Astrocyte (in vitro differentiated cells and primary cell): ENCODE data around the gene ATG3. TPM values are rescaled to one million over a fixed set of nuclear protein-coding genes. Genes with fewer than 3 reads are reported as not detected.
A peak's percentile ranks its signal among the peaks of the same experiment; 100 is the strongest.

Experiments used
- DNase-seq: peaks from one replicate; pipeline ENCODE4 v3.0.0-alpha.2; 2010; ENCODE audit warnings: low read depth
- FAIRE-seq: peaks from 2 replicates; lab custom pipeline; 2011; peaks lifted over from hg19 to GRCh38; lab: Jason Lieb, UNC
- H2AFZ ChIP-seq: 2 replicates; pipeline ENCODE4 v1.6.0; 2012; ENCODE audit warnings: low read depth, low read length, inconsistent platforms
- H3K27ac ChIP-seq: 2 replicates; pipeline ENCODE4 v1.5.1; 2011; ENCODE audit warnings: low read depth, low read length, inconsistent platforms
- H3K27me3 ChIP-seq: 2 replicates; pipeline ENCODE4 v1.6.0; 2011; ENCODE audit warnings: low read length, inconsistent platforms; ENCODE audit not compliant: insufficient read depth
- H3K36me3 ChIP-seq: 2 replicates; pipeline ENCODE4 v1.5.1; 2011; ENCODE audit warnings: low read length, inconsistent platforms; ENCODE audit not compliant: insufficient read depth
- H3K4me1 ChIP-seq: 2 replicates; pipeline ENCODE4 v1.5.1; 2011; ENCODE audit warnings: low read length, inconsistent platforms; ENCODE audit not compliant: insufficient read depth
- H3K4me2 ChIP-seq: 2 replicates; pipeline ENCODE4 v1.6.0; 2012; ENCODE audit warnings: low read length, inconsistent platforms
- H3K4me3 ChIP-seq: 2 replicates; pipeline ENCODE4 v1.5.1; 2011; ENCODE audit warnings: low read depth, mild to moderate bottlenecking, low read length, inconsistent platforms; ENCODE audit not compliant: insufficient read depth
- H3K79me2 ChIP-seq: 2 replicates; pipeline ENCODE4 v1.6.0; 2012; ENCODE audit warnings: mild to moderate bottlenecking, low read length, inconsistent platforms; ENCODE audit not compliant: insufficient read depth
- H3K9ac ChIP-seq: 2 replicates; pipeline ENCODE4 v1.6.0; 2012; ENCODE audit warnings: mild to moderate bottlenecking, low read length, inconsistent platforms
- H3K9me3 ChIP-seq: 2 replicates; pipeline ENCODE4 v1.5.1; 2012; ENCODE audit warnings: low read depth, mild to moderate bottlenecking, low read length, inconsistent platforms; ENCODE audit not compliant: insufficient read depth
- H4K20me1 ChIP-seq: 2 replicates; pipeline ENCODE4 v1.6.0; 2012; ENCODE audit warnings: low read length, inconsistent platforms; ENCODE audit not compliant: insufficient read depth
- H3K27ac Mint-ChIP-seq: one replicate; pipeline ENCODE4 v1.8.0; 2021; ENCODE audit warnings: mild to moderate bottlenecking, mixed read lengths; ENCODE audit not compliant: unreplicated experiment
- H3K27me3 Mint-ChIP-seq: one replicate; pipeline ENCODE4 v1.8.0; 2021; ENCODE audit warnings: low read depth, mixed read lengths; ENCODE audit not compliant: unreplicated experiment
- H3K36me3 Mint-ChIP-seq: one replicate; pipeline ENCODE4 v1.8.0; 2021; ENCODE audit warnings: low read depth, mixed read lengths; ENCODE audit not compliant: unreplicated experiment
- H3K4me1 Mint-ChIP-seq: one replicate; pipeline ENCODE4 v1.8.0; 2021; ENCODE audit warnings: low read depth, mixed read lengths; ENCODE audit not compliant: unreplicated experiment
- H3K4me3 Mint-ChIP-seq: one replicate; pipeline ENCODE4 v1.8.0; 2021; ENCODE audit warnings: mild to moderate bottlenecking, moderate library complexity, mixed read lengths; ENCODE audit not compliant: unreplicated experiment
- H3K9me3 Mint-ChIP-seq: one replicate; pipeline ENCODE4 v1.8.0; 2021; ENCODE audit warnings: mild to moderate bottlenecking, mixed read lengths; ENCODE audit not compliant: unreplicated experiment
- CTCF ChIP-seq: IDR thresholded peaks from 2 replicates; pipeline ENCODE4 v1.5.1; 2011; ENCODE audit warnings: low read depth, mild to moderate bottlenecking, inconsistent platforms, low read length, moderate library complexity; ENCODE audit not compliant: insufficient read depth
- EZH2 ChIP-seq: IDR thresholded peaks from 2 replicates; pipeline ENCODE4 v1.6.1; 2012; ENCODE audit warnings: mild to moderate bottlenecking, low read length, inconsistent platforms; ENCODE audit not compliant: insufficient read depth
- total RNA-seq: library from RNA; stranded (reverse); gene quantifications from 2 replicates; pipeline ENCODE4 v1.2.1, GENCODE V29; 2021

ATG3 gene
- total RNA-seq, 1 donor from 2014 or later, result 46.2 TPM

- Mint-ChIP-seq H3K4me1 (peaks cover 3% of the 10 kb centered on the region), H3K27ac (no peak overlapping the region), H3K27me3 (no peaks in the 10 kb centered on the region), H3K9me3 (no peaks in the 10 kb centered on the region), H3K36me3 (peaks cover 3% of the 10 kb centered on the region), H3K4me3 (no peak overlapping the region)
- peaks cover 82% of the 10 kb centered on the region for H3K79me2 ChIP-seq
- no peak overlapping the region for H3K27ac ChIP-seq
- H3K9me3 ChIP-seq, result no peaks in the 10 kb centered on the region
- no peak overlapping the region for H2AFZ ChIP-seq
- no peak overlapping the region for H3K9ac ChIP-seq
- DNase-seq, result no peak
- FAIRE-seq, result no peak
- no peak overlapping the region for H3K4me3 ChIP-seq
- no peak overlapping the region for H3K4me2 ChIP-seq
- no peaks in the 10 kb centered on the region for H4K20me1 ChIP-seq
- no peaks in the 10 kb centered on the region for H3K27me3 ChIP-seq
- TF ChIP-seq EZH2 (no peak), CTCF (no peak)
- H3K4me1 ChIP-seq, result peaks cover 8% of the 10 kb centered on the region
- H3K36me3 ChIP-seq, result no peaks in the 10 kb centered on the region
Observed at GRCh38 chr3:112555535-112556170, 6.1 kb downstream of the ATG3 start.

GRCh38 chr3:112550859-112551258, 10.9 kb downstream of the ATG3 start:
- H3K9ac ChIP-seq, result no peak overlapping the region
- FAIRE-seq, result no peak
- peaks cover 46% of the 10 kb centered on the region for H3K79me2 ChIP-seq
- H3K9me3 Mint-ChIP-seq, result no peaks in the 10 kb centered on the region
- H3K4me3 Mint-ChIP-seq, result no peak overlapping the region
- no peak overlapping the region for H3K27ac Mint-ChIP-seq
- H3K27me3 ChIP-seq, result no peaks in the 10 kb centered on the region
- DNase-seq, result no peak
- H3K4me2 ChIP-seq, result no peak overlapping the region
- TF ChIP-seq EZH2 (no peak), CTCF (no peak)
- H2AFZ ChIP-seq, result no peak overlapping the region
- H3K36me3 ChIP-seq, result peaks cover 9% of the 10 kb centered on the region
- H3K9me3 ChIP-seq, result no peaks in the 10 kb centered on the region
- no peaks in the 10 kb centered on the region for H3K4me1 ChIP-seq
- no peak overlapping the region for H3K4me3 ChIP-seq
- H3K27me3 Mint-ChIP-seq, result no peaks in the 10 kb centered on the region
- H4K20me1 ChIP-seq, result peaks cover 3% of the 10 kb centered on the region
- H3K36me3 Mint-ChIP-seq, result peaks cover 5% of the 10 kb centered on the region
- peaks cover 4% of the 10 kb centered on the region for H3K4me1 Mint-ChIP-seq
- no peak overlapping the region for H3K27ac ChIP-seq

GRCh38 chr3:112546216-112546759, 15.5 kb downstream of the ATG3 start:
- Mint-ChIP-seq H3K9me3 (no peaks in the 10 kb centered on the region), H3K4me3 (no peak overlapping the region), H3K4me1 (peaks cover 4% of the 10 kb centered on the region), H3K27ac (no peak overlapping the region), H3K27me3 (no peaks in the 10 kb centered on the region), H3K36me3 (peaks cover 5% of the 10 kb centered on the region)
- Histone ChIP-seq H3K9ac (no peak overlapping the region), H3K9me3 (no peaks in the 10 kb centered on the region), H3K4me3 (no peak overlapping the region), H3K27ac (no peak overlapping the region), H3K4me1 (no peaks in the 10 kb centered on the region), H3K79me2 (peaks cover 5% of the 10 kb centered on the region), H2AFZ (no peak overlapping the region), H4K20me1 (peaks cover 5% of the 10 kb centered on the region), H3K36me3 (peaks cover 14% of the 10 kb centered on the region), H3K4me2 (no peak overlapping the region), H3K27me3 (no peaks in the 10 kb centered on the region)
- FAIRE-seq, result peak; percentile 55
- DNase-seq, result no peak
- no peak for TF ChIP-seq CTCF
- no peak for TF ChIP-seq EZH2
